NCI-H146 (cell line): Measurements from ENCODE around the gene LRRC75B.

Source experiments
- DNase-seq: peaks from one replicate; lab custom pipeline; 2025; lab: John Stamatoyannopoulos, UW

LRRC75B gene

DNA sequence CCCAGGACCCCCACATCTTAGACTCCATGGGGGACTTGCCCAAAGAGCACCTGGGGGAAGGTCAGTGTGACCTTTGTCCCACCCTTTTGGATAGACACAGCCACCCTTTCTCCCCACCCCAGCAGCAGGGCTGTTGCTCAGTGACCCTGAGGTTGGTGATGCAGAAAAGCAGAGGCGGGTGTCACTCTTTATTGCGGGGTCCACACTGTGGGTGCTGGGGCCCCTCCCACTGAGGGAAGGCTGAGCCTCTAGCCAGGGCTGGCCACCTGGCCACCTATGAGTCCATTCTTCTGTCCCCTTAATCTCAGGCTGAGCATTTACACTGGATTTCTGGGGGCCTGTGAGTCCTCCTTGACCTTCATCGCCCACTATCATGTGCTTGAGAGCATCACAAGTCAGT is 7.4 kb downstream of the LRRC75B start:
- DNase-seq = no peak

DNA sequence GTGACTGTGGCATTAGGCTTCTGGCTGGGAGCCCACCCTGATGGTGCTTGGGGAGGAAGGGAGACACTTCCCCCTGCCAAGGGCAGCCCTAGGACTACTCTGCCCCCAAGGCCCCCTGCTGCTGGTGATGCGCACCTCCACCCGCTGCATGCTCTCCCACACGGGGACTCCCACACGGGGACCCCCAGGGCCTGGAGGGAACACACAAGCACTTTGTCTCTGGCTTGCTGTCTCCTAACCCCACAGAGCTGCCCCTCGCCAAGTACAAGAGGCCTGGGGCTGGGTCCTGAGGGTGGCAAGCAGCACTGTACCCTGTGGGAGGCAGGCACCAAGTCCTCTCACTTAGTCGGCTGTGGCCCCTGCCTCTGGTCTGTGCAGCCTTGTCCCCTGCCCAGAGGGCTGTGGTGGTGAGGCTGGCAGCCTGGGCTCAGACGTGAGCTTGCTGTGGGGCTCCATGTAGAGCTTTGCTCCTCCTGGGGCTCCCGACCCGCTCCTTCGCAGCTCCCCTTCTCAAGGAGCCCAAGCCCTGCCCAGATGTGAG is 7.9 kb downstream of the LRRC75B start:
- DNase-seq = no peak

DNA sequence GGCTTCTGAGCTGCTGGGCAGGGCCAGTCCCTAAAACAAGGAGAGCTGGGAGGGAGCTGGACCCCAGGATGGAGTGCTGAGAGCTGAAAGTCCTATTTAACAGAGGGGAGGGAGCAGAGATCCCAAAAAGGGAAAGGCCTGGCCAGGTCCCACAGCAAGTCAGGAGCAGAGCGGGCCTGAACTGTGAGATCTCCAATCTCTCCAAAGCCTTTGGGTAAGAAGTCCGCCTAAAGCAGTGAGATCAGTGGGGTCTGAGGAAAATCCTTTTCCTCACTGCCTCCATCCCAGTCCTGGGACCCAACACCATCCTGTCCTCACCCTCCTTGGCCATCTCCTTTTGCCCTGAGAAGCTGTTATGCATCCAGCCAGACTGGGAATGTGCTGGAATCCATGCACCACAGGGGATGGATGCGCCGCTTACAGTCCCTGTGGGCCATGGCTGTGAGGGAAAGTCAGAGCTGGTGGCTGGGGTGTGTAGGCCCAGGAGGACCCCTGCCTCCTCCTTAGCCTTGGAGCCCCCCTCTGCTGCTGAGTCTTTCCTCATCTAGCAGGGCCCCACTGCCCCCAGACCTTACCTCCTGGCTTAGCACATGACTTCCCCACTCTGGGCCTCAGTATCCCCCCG is 8.6 kb downstream of the LRRC75B start:
- DNase-seq = no peak

DNA sequence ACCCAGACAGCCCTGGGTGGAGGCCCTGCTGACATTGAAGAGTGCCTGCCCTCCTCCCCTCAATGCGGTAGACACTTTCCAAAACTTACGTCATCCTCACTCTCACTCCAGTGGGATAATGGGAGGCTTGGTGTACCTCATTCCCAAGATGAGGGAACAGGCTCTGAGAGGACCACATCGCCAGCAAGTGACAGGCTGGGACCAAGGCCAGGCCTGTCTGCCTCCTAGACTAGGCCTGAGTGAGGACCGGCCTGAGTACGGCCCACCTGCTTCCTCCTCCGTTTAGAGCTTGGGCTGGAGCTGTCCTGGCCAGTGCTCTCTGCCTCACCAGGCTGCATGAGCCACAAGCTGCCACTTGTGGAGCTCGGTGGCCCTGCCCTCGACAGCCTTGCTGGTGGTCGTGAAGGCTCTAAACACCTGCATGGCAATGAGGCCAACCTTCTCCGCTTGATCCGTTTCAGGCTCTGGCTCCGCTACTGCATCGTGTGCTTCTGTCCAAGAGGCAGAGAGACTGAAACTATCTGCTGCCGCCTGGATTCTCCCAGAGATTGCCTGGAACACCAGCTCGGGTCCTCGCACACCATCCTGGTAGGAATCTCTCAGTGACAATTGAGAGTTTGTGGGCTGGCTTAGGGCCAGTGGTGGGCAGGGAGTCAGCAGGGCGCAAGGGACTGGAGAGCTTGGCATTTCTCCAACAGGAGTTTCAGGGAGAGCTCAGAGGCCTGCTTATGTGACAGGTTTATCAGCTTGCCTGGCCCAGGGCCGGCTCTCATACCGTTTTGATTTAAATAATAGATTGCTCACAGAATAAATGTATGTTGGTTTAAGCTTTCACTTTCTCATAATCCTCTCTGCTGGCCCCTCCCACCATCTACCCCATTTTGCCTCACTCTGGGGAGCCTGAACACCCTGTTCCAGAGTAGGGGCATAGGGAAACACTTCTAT is 9.4 kb downstream of the LRRC75B start:
- peak; percentile 3 for DNase-seq

DNA sequence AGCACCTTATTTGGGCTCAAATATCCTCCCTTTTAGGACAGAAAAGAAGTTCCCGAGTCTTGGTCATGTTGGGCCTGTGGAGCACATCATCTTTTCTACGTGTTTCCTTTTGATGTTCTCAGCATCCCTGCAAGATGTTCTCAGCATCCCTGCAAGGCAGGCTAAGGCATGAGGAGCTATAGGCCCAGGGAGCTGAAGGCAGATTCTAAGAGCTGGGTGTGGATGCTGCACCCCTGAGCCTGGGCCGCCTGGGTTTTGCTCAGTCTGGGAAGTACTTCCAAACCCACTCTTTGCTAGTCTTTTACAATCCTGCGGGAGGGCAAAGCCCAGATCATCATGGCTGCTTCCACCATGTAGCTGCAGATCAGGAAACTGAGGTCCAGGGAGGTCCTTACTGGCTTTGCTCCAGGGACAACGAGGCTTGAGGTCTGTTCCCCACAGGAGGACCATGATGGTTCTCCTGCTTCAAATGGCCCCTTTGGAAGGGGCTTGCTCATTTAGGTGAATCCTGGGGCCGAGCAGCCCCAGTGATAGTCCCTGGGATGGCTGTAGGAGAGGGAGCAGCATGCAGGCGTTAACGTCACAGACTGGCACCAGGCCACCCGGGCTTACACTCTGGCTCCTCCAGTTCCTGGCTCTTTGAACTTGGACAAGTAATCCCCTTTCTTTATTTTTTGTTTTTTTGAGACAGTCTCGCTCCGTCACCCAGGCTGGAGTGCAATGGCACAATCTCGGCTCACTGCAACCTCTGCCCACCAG is 10.6 kb downstream of the LRRC75B start:
- DNase-seq = no peak

DNA sequence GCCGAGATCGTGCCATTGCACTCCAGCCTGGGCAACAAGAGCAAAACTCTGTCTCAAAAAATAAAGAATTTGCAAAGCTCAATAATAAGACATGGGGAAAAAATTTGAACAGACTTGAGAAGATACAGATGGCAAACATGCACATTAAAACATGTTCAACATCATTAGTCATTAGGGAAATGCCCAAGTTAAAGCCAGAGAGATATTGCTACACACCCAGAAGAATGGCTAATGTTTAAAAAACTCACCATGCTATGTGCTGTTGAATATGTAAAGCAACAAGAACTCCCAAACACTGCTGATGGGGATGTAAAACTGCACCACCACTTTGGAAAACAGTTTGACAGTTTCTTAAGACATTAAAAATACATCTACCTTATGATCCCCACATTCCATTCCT is 12.6 kb downstream of the LRRC75B start:
- DNase-seq = no peak

DNA sequence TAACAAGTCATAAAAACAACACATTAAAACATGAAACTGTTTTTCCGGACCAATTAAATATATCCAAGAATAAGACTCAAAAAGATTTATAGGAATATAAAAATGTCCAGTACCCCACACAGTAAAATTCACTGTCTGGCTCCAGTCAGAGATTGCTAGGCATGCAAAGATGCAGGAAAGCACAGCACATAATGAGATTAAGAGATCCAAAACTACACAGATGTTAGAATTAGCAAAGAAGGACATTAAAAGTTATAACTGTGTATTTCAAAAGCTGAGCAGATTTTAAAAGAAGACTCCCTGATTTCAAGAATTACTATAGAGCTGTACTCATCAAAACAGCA is 13.6 kb downstream of the LRRC75B start:
- no peak for DNase-seq

DNA sequence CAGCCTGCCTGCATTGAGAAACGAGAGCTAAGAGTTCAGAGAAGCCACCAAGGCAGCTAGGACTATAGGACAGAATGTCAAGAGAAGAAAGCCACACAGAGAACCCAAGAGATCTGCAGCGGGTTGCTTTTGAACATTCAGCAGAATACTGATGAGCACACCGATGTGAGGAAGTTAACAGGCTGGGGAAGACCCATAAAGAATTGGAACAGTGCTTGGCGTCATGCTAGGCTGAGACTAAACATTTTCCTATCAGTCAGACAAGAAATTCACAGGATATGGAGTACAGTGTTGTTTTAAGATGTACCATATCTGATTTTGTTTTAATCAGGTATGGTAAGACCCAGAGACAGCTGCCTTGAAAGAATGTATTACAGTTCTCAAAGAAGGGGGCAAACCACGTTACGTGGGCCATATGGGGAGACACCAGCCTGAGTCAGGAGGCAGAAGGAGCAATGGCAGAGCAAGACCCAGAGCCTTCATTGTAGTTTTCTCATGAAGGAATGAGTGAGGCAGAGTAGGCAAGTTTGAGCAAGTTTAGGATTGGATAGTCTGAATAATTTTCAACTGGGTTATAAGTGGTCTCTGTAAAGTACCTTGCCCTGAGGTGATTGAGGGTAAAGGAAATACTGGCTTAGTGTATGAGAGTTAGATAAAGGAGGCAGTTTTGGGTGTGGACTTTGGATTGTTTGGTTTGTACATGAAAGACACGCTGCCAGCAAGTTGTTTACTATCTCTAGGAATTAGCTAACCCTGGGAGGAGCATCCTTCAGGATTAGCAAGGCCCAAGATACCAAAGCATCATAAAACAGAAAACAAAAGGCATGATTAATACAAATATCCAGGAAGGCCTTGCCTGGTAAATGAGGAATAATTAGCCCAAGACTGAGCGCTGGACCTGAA is 14.3 kb downstream of the LRRC75B start:
- DNase-seq = peak; percentile 1

DNA sequence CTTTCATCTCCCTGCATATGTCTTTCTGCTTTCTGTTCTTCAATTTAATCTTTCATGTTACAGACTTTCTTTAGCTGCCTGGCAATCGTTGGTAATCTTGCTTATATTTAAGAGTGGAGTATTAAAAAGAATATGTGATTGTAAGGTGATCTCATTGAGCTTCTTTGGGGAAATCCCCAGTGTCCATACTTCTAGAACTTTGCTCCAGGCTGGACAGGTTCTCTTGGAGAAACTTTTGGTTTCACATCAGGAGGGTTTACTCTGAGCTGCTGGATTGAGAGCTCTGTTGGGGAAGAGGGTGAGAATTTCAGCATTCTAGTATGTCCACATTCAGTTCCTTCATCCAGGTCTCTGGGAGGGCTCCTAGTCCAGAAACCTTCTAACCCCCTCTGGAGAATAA is 16.1 kb downstream of the LRRC75B start:
- DNase-seq = no peak

DNA sequence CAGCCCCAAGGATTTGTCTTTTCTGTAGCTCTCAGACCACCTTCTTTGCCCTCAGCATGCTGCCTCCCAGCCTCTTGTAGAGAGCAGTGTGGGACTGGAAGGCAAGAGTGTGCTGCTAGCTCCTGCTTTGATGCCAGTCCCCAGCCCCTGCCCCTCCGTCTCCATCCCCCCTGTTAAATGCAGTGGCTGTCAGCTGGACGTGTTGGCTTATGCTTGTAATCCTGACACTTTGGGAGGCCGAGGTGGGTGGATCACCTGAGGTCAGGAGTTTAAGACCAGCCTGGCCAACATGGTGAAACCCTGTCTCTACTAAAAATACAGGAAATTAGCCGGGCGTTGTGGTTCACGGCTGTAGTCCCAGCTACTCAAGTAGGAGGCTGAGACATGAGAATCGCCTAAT is 21.6 kb downstream of the LRRC75B start:
- DNase-seq = no peak

DNA sequence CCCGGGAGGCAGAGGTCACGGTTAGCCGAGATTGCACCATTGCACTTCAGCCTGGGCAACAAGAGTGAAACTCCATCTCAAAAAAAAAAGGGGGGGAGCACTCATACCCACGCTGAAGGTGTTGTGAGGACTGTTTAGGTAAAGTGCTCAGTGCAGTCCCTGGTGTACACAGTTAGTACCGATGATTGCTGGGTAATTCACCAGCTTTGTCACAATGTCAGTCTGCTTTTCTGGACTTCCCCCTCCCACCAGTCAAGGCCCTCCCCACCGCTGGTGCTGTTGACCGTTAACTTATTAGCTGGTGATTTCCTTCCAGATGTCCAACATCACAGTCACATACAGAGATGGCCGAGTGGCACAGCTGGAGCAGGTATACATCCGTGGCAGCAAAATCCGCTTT is 25.2 kb downstream of the LRRC75B start:
- DNase-seq = no peak

DNA sequence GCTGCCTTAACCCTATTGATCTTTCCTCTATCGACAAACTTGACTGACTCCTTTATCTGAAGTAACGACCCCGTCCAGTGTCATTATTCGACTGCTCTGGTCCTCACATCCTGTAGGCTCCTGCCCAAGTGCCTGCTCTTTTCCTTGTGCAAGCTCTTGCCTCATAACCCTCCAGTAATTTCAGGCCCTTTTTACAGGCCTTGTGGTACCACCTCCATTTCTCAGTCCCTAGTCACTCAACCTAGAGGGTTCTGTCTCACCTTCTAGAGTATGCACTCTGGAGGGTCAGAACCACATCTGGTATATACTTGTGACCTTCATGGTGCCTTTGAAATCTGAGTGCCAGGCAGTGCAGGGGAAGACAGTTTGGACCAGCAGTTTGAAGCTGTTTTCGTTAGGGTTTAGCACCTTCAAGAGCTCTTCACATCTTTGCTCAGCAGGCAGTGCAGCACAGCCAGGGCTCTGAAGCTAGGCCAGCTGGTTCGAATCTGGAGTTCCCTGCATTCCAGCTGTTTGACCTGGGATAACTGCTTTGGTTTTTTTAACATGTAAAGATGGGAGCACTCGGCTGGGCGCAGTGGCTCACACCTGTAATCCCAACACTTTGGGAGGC is 25.9 kb downstream of the LRRC75B start:
- DNase-seq = no peak

DNA sequence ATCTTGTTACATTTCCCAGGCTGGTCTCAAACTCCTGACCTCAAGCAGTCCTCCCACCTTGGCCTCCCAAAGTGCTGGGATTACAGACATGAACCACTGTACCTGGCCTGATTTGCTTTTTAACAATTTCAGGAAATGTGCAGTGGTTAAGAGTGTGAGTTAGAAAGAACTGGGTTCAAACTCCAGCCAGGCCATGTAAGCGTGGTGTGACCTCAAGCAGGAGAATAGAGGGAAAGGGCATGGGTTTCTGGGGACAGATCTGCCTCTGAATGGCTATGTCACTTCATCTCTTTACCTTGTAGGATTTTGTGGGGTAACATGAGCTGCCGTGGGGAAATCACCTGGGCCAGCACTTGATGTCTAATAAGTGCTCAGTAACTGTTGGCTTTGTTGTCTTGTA is 27.8 kb downstream of the LRRC75B start:
- DNase-seq = no peak

DNA sequence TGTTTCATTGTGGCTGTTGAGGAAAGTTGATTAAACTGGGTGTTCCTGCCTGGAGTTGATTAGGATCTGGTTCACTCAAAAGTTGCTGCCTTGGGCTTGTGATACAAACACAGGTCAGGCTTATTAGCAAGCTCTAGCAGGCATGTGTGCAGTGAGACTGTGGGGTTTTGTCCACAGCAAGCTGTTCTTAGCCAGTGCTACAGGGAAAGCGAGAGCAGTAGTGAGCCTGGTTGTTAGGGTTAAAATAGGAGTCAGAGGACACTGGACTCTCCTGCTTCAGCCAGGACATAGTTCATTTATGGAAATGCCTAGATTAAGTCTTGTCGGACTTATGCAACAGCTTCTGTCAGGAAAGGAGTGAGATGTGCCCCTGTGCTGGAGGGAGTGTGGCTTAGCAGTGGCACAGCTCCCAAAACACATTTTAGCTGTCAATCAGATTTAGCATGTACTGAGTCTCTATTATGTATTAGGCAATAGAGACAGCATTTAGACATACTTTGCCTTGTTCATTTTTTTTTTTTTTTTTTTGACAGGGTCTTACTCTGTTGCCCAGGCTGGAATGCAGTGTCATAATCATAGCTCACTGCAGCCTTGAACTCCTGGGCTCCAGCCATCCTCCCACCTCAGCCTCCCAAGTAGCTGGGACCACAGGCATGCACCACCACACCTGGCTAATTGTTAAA is 28.4 kb downstream of the LRRC75B start:
- DNase-seq = no peak

DNA sequence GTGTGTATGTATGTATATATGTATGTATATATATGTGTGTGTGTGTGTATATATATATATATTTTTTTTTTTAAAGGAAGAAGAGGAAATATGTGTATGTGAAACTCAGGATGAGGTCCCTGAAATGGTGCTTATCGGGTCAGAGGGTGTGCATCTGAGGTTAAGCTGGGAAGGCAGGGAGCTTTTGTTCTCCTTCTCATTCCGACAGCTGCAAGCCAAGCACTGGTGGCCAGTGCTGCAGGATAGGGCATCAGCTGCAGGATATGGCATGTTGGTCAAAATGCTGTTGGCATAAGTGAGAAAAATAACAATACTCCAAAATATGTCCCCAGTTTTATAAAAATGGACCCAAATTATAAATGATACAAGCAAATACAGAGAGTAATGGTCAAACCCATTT is 29.6 kb downstream of the LRRC75B start:
- DNase-seq = no peak

DNA sequence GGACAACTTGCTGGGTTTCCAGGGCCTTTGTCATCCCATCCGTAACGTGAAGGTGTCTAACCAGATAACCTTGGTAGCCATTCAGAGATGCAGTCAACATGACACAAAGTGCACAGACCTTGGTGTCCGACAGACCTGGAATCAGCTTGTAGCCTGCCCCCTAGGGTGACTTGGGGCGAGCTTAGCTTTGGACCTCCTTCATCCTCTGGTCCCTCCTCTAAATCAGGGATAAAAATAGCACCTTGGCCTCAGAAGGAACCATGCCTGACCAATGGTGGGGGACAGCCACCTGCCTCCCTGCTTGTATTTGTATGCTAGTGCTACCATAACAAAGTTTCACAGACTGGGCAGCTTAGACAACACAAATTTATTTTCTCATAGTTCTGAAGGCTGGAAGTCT is 33.4 kb downstream of the LRRC75B start:
- DNase-seq = no peak

DNA sequence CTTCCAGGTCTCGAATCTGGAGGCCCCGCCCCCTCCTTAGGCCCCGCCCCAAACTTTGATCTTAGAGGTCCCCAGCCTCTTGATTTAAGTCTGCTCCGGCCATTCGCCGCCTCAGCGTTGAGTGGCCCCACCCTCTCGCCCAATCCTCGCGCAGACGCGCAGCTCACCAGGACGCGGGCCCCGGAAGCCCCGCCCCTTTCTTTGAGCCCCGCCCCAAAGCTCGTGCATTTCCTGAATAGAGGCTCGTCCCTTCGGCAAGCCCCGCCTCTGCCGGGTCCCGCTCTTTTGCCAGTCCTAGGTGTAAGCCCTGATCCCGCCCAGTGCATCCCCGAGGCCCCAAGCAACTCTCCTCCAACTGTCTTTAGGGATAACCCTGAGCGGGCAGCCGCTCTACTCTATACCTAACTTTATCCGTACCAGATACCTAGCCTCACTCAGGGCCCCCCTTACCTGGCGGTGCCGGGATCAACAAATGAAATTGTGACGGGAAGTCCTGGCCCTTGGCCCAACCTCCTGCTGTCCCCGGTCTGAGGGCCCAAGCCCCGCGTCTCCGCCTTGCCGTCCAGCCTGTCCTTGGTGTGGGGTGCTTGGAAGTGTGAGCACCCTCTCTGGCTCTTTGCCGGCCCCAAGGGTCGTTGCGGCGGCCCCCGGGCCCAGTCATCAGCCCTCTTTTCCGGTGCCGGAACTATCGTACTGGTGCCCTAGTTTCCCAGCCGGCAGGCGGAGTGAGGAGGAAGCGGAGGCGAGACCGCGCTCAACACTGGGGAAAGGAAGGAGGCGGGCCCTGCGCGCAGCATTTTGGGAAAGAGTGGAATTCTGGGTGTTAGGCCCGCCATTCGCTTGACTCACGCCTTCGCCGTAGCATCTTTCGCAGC is 37.5 kb downstream of the LRRC75B start, which contains the start of gene SNRPD3:
Gene SNRPD3, plus strand, starts transcription at position 835 of the 875 bp plus-strand sequence. CDS start 1,676 bp downstream, outside the sequence.
- peak; percentile 97 for DNase-seq

DNA sequence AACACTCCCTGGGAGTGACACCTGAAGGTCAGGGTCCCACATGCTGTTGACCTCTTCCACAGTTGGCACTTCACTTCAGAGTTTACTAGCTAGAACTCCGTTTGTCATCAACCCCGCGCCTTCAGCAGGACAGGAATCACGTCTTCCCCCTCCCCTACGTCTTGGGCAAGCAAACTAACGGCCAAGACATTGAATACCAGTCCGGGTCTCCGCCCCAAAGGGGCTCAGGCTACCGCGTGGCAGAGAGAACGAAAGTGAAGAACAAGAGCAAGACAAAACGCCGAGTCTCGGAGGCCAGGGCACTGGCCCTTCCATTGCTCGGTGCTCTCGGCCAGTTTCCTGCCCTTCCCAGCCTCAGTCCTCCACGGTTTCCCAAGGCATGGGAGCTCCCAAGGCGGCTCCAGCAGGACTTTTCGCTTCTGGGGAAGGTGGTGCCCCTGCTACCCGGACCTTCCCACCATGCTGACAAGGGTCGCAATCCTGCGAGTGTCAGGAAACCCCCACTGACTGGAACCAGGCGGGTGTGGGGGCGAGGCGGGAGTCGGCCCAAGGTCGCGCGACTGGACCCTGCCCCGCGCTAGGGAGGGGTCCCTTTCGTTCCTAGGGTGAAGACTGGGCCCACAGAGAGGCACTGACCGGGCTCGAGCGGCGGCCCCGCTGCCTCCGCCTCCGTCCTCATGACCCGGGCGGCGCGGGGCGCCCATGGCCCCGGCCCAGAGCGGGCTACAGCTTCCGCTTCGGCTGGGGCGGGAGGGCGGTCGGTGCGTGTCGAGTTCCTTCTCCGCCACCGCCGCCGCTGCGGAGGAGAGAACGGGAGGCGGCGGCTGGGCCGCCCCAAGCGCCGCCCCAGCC is 38.3 kb downstream of the LRRC75B start, which contains the start of gene GUCD1:
Gene GUCD1, minus strand, starts transcription at position 826 of the 852 bp plus-strand sequence. Its CDS starts 147 bp downstream, at position 679.
- peak; percentile 25 for DNase-seq
